ENCODE measurements around the gene MVB12B.

MVB12B gene

GRCh38 chr9:126410229-126410628, 83.6 kb downstream of the MVB12B start:
- no peak for DNase-seq

DNA sequence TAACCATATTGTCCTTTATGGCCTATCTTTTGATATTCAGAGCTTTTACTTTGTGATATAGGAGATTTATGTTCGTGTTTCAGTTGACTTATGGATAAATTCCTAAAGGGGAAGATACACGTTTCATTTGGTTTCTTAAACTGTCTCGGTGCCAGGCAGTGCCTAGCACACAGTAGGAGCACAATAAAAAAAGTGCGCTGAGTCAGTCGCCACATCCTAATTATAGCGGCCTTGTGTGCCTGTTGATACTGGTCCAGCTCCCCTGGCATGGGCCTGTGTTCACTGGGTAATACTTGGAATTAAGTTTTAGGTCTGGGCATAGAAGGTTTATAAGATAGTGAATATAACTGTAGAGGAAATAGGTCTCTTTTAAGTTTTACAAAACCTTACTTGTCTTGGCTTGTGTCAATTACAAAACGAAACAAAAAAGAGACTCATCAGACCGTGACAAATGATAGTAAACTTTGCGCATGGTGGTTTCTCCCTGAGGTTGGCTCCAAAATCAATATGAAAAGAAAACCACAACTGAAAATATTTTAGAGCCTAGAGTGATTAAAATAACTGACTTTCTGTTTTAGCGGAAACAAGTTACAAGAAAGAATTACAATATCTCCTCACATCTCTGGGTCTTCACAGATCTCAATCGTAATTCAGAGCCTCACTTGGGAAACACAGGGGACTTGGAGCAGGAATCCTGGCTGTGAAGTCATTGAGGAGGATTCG, 84.8 kb downstream of the MVB12B start:
- no peak for DNase-seq

- DNase-seq, result no peak
These were observed 85.3 kb downstream of the MVB12B start for GRCh38 chr9:126411948-126412284.

- no peak for DNase-seq
These were observed 86.3 kb downstream of the MVB12B start for GRCh38 chr9:126412905-126413304.

GRCh38 chr9:126413391-126414068, 86.9 kb downstream of the MVB12B start:
- DNase-seq, result no peak

DNA sequence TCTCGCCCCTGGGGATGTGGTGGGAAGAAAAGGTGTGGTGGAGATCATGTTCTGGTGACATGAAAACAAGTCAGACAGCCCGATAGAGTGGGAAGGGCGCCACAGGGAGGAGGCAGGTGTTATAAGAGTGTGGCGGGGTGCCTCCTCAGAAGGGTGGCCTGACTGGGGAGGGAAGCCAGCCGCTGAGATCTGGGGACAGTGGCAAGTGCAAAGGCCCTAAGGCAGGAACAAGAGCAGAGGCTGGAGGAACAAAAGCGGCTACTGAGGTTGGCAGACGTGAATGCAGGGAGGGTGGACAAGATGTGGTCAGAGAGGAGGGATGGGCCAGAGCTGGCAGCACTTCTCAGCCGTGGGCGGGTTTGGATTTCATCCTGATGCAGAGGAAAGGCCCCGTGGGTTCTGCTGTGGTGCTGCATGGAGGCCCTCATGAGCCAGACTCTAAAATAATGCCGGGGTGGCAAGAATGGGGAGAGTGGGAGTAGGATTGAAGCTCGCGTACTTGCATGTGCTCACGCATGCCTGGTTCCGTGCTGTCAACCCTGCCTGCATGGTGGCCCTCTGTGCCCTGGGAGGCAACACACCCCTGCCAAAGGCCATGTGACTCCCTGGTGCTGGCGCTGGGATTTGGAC, 89.2 kb downstream of the MVB12B start:
- no peak for DNase-seq

DNA sequence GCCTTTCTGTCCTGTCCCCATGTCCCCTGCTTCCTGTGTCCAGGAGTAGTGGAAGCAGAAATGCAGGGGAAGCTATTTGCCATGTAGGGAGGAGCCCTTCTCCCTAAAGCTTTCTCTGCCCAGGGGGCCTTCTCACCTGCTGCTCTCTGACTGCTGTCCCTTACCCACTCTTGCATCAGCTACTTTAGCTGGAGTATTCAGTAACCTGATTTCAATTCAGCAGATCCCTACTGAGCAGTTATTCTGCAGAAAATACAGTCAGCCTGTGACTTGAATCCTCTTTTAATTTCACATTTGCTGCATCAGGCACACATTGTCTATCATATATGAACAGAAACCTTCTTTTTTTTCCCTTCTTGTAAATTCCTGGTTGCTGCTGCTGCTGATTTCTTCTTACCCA, 90.4 kb downstream of the MVB12B start:
- DNase-seq, result no peak

GRCh38 chr9:126417684-126418083, 91.1 kb downstream of the MVB12B start:
- DNase-seq, result no peak

- no peak for DNase-seq
These were observed 92.0 kb downstream of the MVB12B start for GRCh38 chr9:126418608-126419007.

DNA sequence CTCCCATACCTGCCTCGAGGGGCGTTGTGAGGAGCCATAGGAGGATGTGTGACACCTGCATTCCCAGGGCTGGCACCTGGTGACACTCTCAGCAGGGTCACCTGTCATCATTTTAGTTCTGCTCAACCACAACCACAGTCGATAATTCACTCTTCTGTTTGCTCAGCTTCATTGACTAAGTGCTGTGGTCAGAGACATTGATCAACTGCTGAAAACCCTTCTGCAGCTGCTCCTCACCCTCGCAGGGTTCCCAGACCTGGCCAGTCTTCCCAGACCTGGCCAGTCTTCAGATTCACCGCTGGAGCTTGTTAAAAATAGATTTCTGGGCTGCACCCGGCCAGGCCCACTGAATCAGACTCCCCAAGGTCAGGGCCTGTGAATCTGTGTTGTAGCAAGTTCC, 92.8 kb downstream of the MVB12B start:
- DNase-seq, result no peak

DNA sequence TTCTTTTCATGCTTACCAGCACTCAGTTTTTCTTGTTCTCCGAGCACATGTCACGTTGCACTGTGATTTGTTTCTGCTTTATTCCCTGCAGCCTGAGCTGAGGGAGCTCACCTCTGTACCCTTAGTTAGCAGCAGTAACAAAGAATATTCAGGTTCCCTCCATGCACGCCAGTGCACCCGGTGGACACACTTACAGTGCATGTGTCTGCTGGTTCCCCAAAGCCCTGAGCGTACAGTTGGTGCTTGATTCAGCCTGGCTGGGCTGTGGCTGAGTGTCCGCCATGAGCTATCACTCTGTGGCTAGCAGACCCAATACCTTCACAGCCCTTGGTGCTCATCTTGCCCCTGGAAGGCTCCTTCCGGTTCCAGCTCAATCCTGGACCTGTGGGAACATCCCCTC, 93.5 kb downstream of the MVB12B start:
- no peak for DNase-seq

- DNase-seq, result no peak
These were observed 94.3 kb downstream of the MVB12B start for GRCh38 chr9:126420643-126421564.

GRCh38 chr9:126421567-126422428, 95.2 kb downstream of the MVB12B start:
- DNase-seq, result no peak

DNA sequence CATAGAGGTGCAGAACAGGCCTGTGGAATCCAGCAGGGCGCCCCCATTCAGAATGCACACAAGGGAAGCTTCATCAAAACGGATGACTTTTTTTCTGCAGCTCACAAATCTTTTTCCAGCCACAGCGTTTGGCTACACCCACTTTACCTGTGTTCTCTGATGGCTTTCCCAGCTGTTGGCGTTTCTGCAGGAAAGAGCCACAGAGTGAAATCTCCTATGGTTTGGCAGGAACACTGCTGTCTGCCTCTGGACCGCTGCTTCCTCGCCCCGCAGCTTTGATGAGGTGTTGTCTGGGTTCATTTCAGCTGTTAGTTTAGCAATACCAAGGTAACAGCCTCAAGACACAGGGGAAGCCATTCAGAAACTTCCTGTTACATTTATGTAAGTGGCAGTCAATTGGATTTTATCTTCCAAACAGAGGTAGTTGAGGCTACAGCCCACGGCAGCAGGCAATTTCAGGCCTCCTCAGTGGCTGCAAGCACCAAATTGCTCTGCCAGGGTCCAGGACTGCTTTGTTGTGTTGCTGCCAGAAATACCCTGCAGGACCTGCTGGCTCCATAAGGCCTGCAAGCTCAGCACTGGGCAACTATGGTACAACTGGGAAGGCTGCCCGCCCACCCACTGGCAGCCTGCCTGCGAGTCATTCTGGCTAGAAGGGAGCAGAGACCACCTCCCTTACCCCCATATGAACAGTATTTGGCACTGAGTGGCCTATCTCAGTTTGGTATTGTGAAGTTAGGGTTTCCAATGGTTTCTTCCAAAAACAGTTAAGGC, 96.7 kb downstream of the MVB12B start:
- no peak for DNase-seq

GRCh38 chr9:126423916-126424185, 97.2 kb downstream of the MVB12B start:
- no peak for DNase-seq

- no peak for DNase-seq
These were observed 97.9 kb downstream of the MVB12B start for GRCh38 chr9:126424511-126424910.

DNA sequence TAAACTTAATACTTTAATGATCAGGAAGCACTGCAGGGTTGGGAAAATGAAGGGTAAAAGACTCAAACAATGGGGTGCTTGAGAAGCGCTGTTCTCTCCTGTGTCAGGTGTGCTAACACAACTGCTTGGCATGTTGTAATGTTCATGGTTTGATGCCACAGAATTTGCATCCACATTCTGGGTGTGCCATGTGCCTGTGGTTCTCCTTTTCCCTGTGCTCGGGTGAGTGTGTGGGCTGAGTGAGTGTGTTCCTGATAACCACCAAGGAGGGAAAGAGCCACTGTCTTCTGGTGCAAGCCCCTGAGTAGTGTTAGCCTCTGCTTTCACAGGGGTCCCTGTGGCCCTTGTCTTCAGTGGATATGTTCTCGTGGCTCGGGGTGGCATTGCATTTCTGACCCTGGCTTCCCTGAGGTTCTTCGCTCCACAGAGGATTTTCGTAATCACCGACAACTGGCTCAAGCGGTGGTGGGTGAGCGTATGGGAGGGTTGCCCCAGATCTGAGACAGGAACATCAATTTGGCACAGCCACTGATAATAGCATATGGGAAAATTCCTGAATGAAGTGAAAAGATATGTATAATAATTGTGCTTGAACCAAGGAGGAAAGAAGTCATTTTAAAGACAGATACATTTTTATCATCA, 102.0 kb downstream of the MVB12B start:
- DNase-seq, result no peak

GRCh38 chr9:126429190-126429589, 102.6 kb downstream of the MVB12B start:
- no peak for DNase-seq

DNA sequence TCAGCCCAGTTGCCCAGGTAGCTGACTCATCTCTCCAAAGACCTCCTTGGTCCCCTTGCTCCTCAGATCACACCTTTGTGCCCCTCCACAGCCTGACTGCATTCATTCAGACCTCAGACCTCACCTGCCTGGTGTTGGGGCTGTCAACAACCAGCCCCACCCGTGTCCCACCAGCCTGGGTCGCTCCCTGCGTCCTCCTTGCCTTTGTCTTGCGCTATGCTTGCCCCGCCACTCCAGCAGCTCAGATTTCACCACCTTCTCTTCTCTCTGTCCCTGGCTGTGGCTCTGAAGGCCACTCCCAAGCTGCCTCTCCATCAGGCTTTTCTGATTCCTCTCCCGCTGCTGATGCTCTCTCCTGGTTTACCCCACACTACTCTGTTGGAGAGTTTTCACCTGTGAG, 103.5 kb downstream of the MVB12B start:
- no peak for DNase-seq

DNA sequence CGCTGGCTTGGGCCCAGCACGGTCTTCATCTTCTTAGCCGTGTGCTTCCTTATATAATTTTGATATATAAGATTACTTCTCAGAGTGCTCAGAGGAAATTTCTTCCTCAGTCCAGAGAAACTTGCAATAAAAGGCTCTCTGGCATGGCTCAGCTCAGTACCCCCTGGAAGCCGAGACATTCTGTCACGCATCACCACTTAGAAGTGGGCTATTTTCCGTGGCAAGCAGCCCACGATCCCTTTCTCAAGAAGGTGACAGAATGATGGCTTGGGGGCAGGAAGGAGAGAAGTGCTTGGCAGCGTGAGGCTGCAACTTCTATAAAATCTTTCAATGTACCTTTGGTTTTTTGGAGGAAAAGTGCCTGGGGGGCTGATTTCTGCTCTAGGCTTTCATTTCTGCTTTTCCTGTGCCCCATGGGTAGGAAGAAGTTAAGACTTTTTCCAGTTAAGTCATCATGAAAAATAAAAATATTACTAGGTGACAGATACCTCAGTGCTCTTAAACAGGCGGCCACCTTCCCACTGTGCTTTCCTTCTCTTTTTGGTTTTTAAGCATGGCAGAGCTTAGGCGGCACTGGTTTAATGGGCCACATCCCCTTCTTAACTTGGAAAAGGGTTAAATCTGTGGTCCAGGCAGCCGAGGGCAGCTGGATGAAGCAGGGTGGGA, 104.6 kb downstream of the MVB12B start:
- DNase-seq, result no peak

GRCh38 chr9:126432659-126433058, 106.0 kb downstream of the MVB12B start:
- DNase-seq, result no peak
